H1 (cell line): ENCODE measurements around the gene KCNAB3. TPM values are rescaled to one million over a fixed set of nuclear protein-coding genes. Genes with fewer than 3 reads are reported as not detected.

Experiments used
- CTCF ChIA-PET: fragments of 300-600 bp; sonication (Branson Sonifier 250); formaldehyde crosslinking; loops from one replicate; lab custom pipeline; 2021; ENCODE audit not compliant: partially characterized antibody; lab: Charles Lee
- POLR2A ChIA-PET: fragments of 300-600 bp; sonication (Branson Sonifier 250); formaldehyde crosslinking; loops from one replicate; lab custom pipeline; 2021; ENCODE audit warnings: inconsistent platforms; ENCODE audit not compliant: partially characterized antibody; lab: Charles Lee
- DNase-seq, 2 experiments: peaks; one replicate each; pipeline versions ENCODE4 v3.0.0 to v3.0.0-alpha.2; 2010 to 2022; ENCODE audit warnings: low spot score in 2 of 2, low read depth in 1 of 2, mixed read lengths in 1 of 2
- FAIRE-seq: peaks from 2 replicates; lab custom pipeline; 2011; peaks lifted over from hg19 to GRCh38; lab: Jason Lieb, UNC
- H2AFZ ChIP-seq: 2 replicates; pipeline ENCODE4 v1.8.1; 2012; ENCODE audit warnings: low read length, inconsistent platforms
- H2AK5ac ChIP-seq: 2 replicates; pipeline ENCODE4 v1.6.1; 2013; ENCODE audit warnings: low read depth, low read length
- H2BK120ac ChIP-seq: replicated peaks from 2 replicates; pipeline ENCODE3; 2013; ENCODE audit warnings: low read depth, low read length, inconsistent platforms
- H2BK12ac ChIP-seq: 2 replicates; pipeline ENCODE4 v1.6.1; 2013; ENCODE audit warnings: low read depth, low read length
- H2BK15ac ChIP-seq: 2 replicates; pipeline ENCODE4 v1.6.1; 2013; ENCODE audit warnings: low read length
- H2BK20ac ChIP-seq: 2 replicates; pipeline ENCODE4 v1.6.1; 2013; ENCODE audit warnings: low read length
- H2BK5ac ChIP-seq: 2 replicates; pipeline ENCODE4 v1.6.1; 2013; ENCODE audit warnings: low read depth, low read length
- H3K14ac ChIP-seq: 2 replicates; pipeline ENCODE4 v1.6.1; 2013; ENCODE audit warnings: inconsistent platforms; ENCODE audit not compliant: insufficient read length
- H3K18ac ChIP-seq: 2 replicates; pipeline ENCODE4 v1.6.1; 2013; ENCODE audit warnings: low read length; ENCODE audit errors: extremely low read depth
- H3K23ac ChIP-seq: 2 replicates; pipeline ENCODE4 v1.6.1; 2013; ENCODE audit warnings: inconsistent platforms; ENCODE audit not compliant: insufficient read length
- H3K23me2 ChIP-seq: 2 replicates; pipeline ENCODE4 v1.6.1; 2013; ENCODE audit warnings: low read depth, low read length
- H3K27ac ChIP-seq: 2 replicates; pipeline ENCODE4 v1.6.1; 2011; ENCODE audit warnings: low read depth, low read length, inconsistent platforms
- H3K27me3 ChIP-seq, 4 experiments: replicated peaks in 1 of 4; 1 replicate in 1 of 4; 2 replicates in 3 of 4; pipeline versions ENCODE4 v1.6.1 to v1.8.1; 2011 to 2013; ENCODE audit warnings: low read length in 3 of 4, mild to moderate bottlenecking in 3 of 4, inconsistent platforms in 2 of 4, mixed read lengths in 2 of 4, moderate library complexity in 1 of 4; ENCODE audit not compliant: control insufficient read depth in 3 of 4, insufficient read depth in 3 of 4; ENCODE audit errors: extremely low read depth in 1 of 4
- H3K36me3 ChIP-seq, 4 experiments: 2 replicates each; pipeline versions ENCODE4 v1.6.1 to v1.8.1; 2011 to 2013; ENCODE audit warnings: mild to moderate bottlenecking in 4 of 4, low read length in 3 of 4, moderate library complexity in 2 of 4, control low read depth in 1 of 4, inconsistent platforms in 1 of 4; ENCODE audit not compliant: insufficient read depth in 4 of 4, control insufficient read depth in 2 of 4
- H3K4ac ChIP-seq: replicated peaks from 2 replicates; pipeline ENCODE3; 2013; ENCODE audit warnings: low read length, low read depth, mixed read lengths, inconsistent platforms; ENCODE audit not compliant: insufficient read length
- H3K4me1 ChIP-seq, 4 experiments: replicated peaks in 1 of 4; 1 replicate in 1 of 4; 2 replicates in 3 of 4; pipeline versions ENCODE4 v1.6.1 to v1.8.1; 2011 to 2013; ENCODE audit warnings: low read length in 3 of 4, inconsistent platforms in 2 of 4, mixed read lengths in 1 of 4; ENCODE audit not compliant: insufficient read depth in 4 of 4, control insufficient read depth in 3 of 4
- H3K4me2 ChIP-seq, 2 experiments: 2 replicates each; pipeline versions ENCODE4 v1.6.1 to v1.8.1; 2011 to 2013; ENCODE audit warnings: low read depth in 2 of 2, low read length in 2 of 2, control low read depth in 1 of 2, inconsistent platforms in 1 of 2, mild to moderate bottlenecking in 1 of 2; ENCODE audit not compliant: insufficient read depth in 1 of 2
- H3K4me3 ChIP-seq, 4 experiments: fragments of 200-600, 300-600 bp in 1 of 4; sonication (generic), shearing (Covaris generic), sonication (Bioruptor Twin) in 1 of 4; 2 replicates each; pipeline versions ENCODE4 v1.5.1 to v1.8.1; 2011 to 2016; ENCODE audit warnings: low read length in 4 of 4, low read depth in 3 of 4, control low read depth in 2 of 4, inconsistent platforms in 2 of 4, mild to moderate bottlenecking in 2 of 4, mixed read lengths in 1 of 4, moderate library complexity in 1 of 4; ENCODE audit not compliant: insufficient read depth in 2 of 4; ENCODE audit errors: extremely low read depth in 1 of 4
- H3K56ac ChIP-seq: replicated peaks from 2 replicates; pipeline ENCODE3; 2013; ENCODE audit warnings: low read depth, mild to moderate bottlenecking, mixed read lengths, low read length, inconsistent platforms; ENCODE audit not compliant: insufficient read length
- H3K79me1 ChIP-seq: 2 replicates; pipeline ENCODE4 v1.6.1; 2013; ENCODE audit warnings: low read depth, low read length, control low read depth
- H3K79me2 ChIP-seq, 2 experiments: 2 replicates each; pipeline versions ENCODE4 v1.6.1 to v1.8.1; 2012 to 2013; ENCODE audit warnings: low read length in 2 of 2, mild to moderate bottlenecking in 2 of 2, inconsistent platforms in 1 of 2; ENCODE audit not compliant: insufficient read depth in 2 of 2, control insufficient read depth in 1 of 2
- H3K9ac ChIP-seq, 4 experiments: replicated peaks in 1 of 4; 1 replicate in 1 of 4; 2 replicates in 3 of 4; pipeline versions ENCODE4 v1.6.1 to v1.8.1; 2011 to 2013; ENCODE audit warnings: low read depth in 3 of 4, low read length in 3 of 4, control low read depth in 2 of 4, mild to moderate bottlenecking in 2 of 4, moderate library complexity in 2 of 4, inconsistent platforms in 1 of 4; ENCODE audit errors: extremely low read depth in 1 of 4
- H3K9me3 ChIP-seq, 2 experiments: 2 replicates each; pipeline versions ENCODE4 v1.6.1 to v1.8.1; 2012 to 2013; ENCODE audit warnings: mild to moderate bottlenecking in 2 of 2, moderate library complexity in 2 of 2, control low read depth in 1 of 2, inconsistent platforms in 1 of 2, low read depth in 1 of 2, low read length in 1 of 2, mixed read lengths in 1 of 2; ENCODE audit not compliant: insufficient read depth in 2 of 2
- H4K20me1 ChIP-seq, 2 experiments: replicated peaks in 1 of 2; 2 replicates each; pipeline versions ENCODE3 to v1.8.1; 2011 to 2013; ENCODE audit warnings: inconsistent platforms in 2 of 2, low read length in 2 of 2, mild to moderate bottlenecking in 1 of 2; ENCODE audit not compliant: insufficient read depth in 2 of 2, control insufficient read depth in 1 of 2
- H4K5ac ChIP-seq: 2 replicates; pipeline ENCODE4 v1.6.1; 2013; ENCODE audit warnings: low read length, low read depth, mixed read lengths, inconsistent platforms; ENCODE audit not compliant: insufficient read length
- H4K8ac ChIP-seq: 2 replicates; pipeline ENCODE4 v1.8.0; 2013; ENCODE audit warnings: mild to moderate bottlenecking, moderate library complexity, low read length, inconsistent platforms; ENCODE audit not compliant: insufficient read depth; ENCODE audit errors: extremely low read depth
- H4K91ac ChIP-seq: replicated peaks from 2 replicates; pipeline ENCODE3; 2013; ENCODE audit warnings: low read length, mixed read lengths, inconsistent platforms; ENCODE audit not compliant: insufficient read length
- MAFK ChIP-seq: IDR thresholded peaks from 2 replicates; pipeline ENCODE4 v1.6.1; 2012; ENCODE audit warnings: low read depth, mild to moderate bottlenecking, improper control_type of control experiment, low read length
- PHF8 ChIP-seq: fragments of 200-600 bp; sonication (generic); conservative IDR thresholded peaks from 2 replicates; pipeline ENCODE4 v1.7.1; 2012; ENCODE audit warnings: low read depth, mild to moderate bottlenecking, inconsistent platforms, low read length, moderate library complexity
- WGBS, 2 experiments: shearing (Covaris generic) in 1 of 2; methylation state at CpG; one replicate each; pipeline versions ENCODE4 v1.1.6 to v1.1.7; 2013 to 2015; ENCODE audit warnings: low lambda C conversion rate in 2 of 2, mixed read lengths in 2 of 2, inconsistent platforms in 1 of 2, low coverage in 1 of 2, missing lambda C conversion rate in 1 of 2; ENCODE audit not compliant: insufficient replicate concordance in 2 of 2, insufficient coverage in 1 of 2, insufficient read length in 1 of 2; ENCODE audit errors: extremely low coverage in 1 of 2, missing lambda C conversion rate in 1 of 2; 5-methylcytosine and 5-hydroxymethylcytosine counted together
- polyA plus RNA-seq, 7 experiments: library from polyadenylated mRNA; depleted of rRNA in 3 of 7; stranded (reverse) in 5 of 7; unstranded in 2 of 7; fragments of >200 nt in 5 of 7; fragments of 200-250 nt in 2 of 7; gene quantifications; 1 replicate in 5 of 7; 2 replicates in 1 of 7; 4 replicates in 1 of 7; pipeline versions ENCODE4 v1.2.1 to v1.2.3, GENCODE V29; 2011 to 2013; ENCODE audit warnings: missing spikeins in 2 of 7, mixed read lengths in 2 of 7
- total RNA-seq: library from RNA; stranded (reverse); fragmentation: NEBNext Ultra II Directional; extraction: Animal tissue kit (Norgen Biotek cat#: 25700); gene quantifications from 2 replicates; pipeline ENCODE4 v1.2.1, GENCODE V29; 2021

The KCNAB3 gene
- total and polyA plus RNA-seq, 2 of the 8 experiments (the other 6 are each of a cell fraction or from before 2014, with no cell fraction given) = 1.7 to 2.4 TPM

DNA sequence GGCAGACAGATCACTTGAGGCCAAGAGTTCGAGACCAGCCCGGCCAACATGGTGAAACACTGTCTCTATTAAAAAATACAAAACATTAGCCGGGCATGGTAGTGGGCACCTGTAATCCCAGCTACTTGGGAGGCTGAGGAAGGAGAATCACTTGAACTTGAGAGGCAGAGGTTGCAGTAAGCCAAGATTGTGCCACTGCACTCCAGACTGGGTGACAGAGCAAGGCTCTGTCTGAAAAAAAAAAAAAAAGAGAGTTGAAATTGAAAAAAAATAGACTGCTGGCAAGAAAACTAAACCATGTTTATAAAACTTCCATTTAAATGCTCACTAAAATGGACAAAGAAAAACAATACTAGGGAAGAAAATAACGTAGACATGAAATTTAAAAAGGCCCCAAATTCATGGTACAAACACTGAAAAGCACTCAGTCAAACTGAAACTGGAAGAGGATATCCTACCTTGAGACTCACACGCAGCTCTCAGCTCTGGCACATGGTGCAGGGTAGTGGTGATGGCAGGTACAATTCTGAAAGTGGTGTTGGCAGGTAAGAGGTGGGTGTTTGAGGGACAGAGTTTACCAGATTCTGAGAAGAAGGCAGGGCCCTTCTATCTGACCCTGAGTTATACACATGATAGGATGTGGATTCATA, 21.6 kb upstream of the KCNAB3 start:
- no peak overlapping the region for H3K18ac ChIP-seq
- H2AK5ac ChIP-seq = no peak overlapping the region
- H4K91ac ChIP-seq = no peak overlapping the region
- no peaks in the 10 kb centered on the region for H3K79me1 ChIP-seq
- H3K4ac ChIP-seq = no peak overlapping the region
- H3K27ac ChIP-seq = no peak overlapping the region; the same call in 1 of the 2 replicates
- no peaks in the 10 kb centered on the region for H3K23me2 ChIP-seq
- no peak overlapping the region for H4K5ac ChIP-seq
- no peak overlapping the region for H3K4me3 ChIP-seq
- H3K9ac ChIP-seq = no peak overlapping the region
- H3K4me2 ChIP-seq = no peak overlapping the region
- no peaks in the 10 kb centered on the region for H4K20me1 ChIP-seq
- DNase-seq = no peak
- peaks cover 3 to 15% (median 10%) of the 10 kb centered on the region in 4 experiments for H3K36me3 ChIP-seq
- H3K27me3 ChIP-seq = no peaks in the 10 kb centered on the region; a peak in 1 of 7 replicates
- POLR2A ChIA-PET = interaction anchor here (0.5 kb wide), 1 partner anchor 25 kb away, joined by 3 read pairs; no protein-coding TSS in a partner anchor
- no peak overlapping the region for H2BK12ac ChIP-seq
- no peaks in the 10 kb centered on the region for H3K79me2 ChIP-seq
- no peak overlapping the region for H3K56ac ChIP-seq
- H3K4me1 ChIP-seq = no peaks in the 10 kb centered on the region
- no peak overlapping the region for H2BK20ac ChIP-seq
- CTCF ChIA-PET = no interaction called here
- H2BK5ac ChIP-seq = no peak overlapping the region
- H2BK120ac ChIP-seq = no peak overlapping the region
- no peak overlapping the region for H3K23ac ChIP-seq
- H3K14ac ChIP-seq = no peak overlapping the region
- H4K8ac ChIP-seq = no peak overlapping the region
- H3K9me3 ChIP-seq = no peaks in the 10 kb centered on the region
- no peak overlapping the region for H2BK15ac ChIP-seq
- no peak overlapping the region for H2AFZ ChIP-seq
- 82% methylated on average over 5 of the region's 5 CpGs; no CpG with 5 or more reads in 1 of the 2 experiments for WGBS, 2 experiments
- FAIRE-seq = no peak
- no peak for TF ChIP-seq MAFK
- no peak for TF ChIP-seq PHF8
